ENCODE measurements around the gene RETN.

RETN gene

GRCh38 chr19:7706188-7706954 is 37.5 kb downstream of the RETN start:
- DNase-seq (ENCODE audit: low spot score): no peak

DNA sequence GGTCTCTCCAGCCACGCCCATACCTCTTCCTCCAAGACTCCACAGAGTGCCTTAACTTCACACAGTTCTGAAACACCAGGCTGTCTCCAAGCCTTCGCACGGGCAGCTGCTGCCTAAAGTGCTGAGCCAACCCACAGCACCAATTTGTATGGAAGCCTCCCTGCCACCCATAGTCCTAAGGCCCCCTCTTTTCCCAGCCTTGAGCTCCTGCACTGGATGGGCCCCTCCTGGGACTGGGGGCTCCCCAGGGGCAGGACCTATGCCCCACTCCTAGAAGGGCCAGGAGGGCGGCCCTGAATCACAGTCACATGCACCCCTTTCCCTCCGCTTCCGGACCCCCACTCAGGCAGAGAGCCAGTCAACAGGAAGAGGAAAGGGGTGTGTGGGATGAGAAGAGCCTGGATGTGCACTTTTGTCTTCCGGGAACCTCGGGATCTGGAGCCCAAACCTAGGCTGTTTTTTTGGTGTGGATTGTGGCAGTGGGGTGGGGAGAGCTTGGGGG is 38.2 kb downstream of the RETN start:
- DNase-seq (ENCODE audit: low spot score): no peak

DNA sequence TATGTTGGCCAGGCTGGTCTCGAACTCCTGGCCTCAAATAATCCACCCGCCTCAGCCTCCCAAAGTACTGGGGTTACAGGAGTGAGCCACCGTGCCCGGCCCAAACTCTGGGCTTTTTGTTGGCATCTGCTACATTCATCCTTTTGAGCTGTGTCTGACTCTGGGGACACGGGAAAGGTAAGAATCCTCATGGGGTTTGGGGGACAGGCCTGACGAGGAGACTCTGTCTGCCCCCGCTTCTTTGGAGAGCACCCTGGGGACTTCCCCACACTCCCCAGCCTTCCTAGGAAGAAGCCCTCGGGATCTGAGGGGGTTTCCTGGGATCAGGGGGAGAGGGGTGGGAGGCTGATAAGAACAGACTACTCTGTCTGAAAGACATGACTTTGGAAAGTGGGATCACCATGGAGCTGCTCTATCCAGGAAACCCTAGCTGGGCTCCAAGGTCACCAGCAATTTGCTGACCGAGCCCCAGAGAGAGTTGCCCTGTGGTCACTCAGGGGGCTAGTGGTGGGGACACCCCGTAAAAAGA is 41.1 kb downstream of the RETN start:
- no peak for DNase-seq (ENCODE audit: low spot score)

DNA sequence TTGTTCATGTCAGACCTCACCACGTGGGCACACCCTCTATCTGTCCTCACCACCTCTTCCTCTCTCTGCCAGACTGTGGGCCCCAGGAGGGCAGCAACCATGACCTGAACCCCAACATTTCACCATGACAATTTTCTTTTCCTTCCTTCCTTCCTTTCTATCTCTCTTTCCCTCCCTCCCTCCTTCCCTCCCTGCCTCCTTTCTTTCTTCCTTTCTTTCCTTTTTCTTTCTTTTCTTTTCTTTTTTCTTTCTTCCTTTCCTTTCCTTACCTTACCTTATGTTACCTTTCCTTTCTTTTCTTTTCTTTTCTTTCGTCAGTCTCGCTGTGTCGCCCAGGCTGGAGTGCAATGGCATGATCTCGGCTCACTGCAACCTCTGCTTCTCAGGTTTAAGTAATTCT is 41.8 kb downstream of the RETN start:
- no peak for DNase-seq (ENCODE audit: low spot score)

DNA sequence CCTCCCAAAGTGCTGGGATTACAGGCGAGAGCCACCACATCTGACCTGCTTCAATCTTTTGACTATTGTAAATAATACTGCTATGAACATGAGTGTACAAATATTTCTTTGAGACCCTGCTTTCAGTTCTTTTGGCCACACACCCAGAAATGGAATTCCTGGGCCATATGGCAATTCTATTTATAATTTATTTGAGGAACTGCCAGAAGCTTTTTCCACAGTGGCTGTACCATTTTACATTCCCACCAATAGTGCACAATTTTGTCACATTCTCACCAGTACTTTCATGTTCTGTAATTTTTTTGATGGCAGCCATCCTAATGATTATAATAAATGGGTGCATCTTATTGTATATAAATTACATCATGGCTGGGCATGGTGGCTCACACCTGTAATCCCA is 46.8 kb downstream of the RETN start:
- DNase-seq (ENCODE audit: low spot score): no peak

- no peak for DNase-seq (ENCODE audit: low spot score)
Measured at GRCh38 chr19:7716762-7717161, 47.9 kb downstream of the RETN start.

- no peak for DNase-seq (ENCODE audit: low spot score)
Measured at GRCh38 chr19:7718668-7719067, 49.8 kb downstream of the RETN start.

Measured in hematopoietic multipotent progenitor cell treated with erythropoietin and hydrocortisone succinate and interleukin-3 and kit ligand, for 15 days (in vitro differentiated cells).